ENCODE measurements around the gene FYB1. TPM values are rescaled to one million over a fixed set of nuclear protein-coding genes. Genes with fewer than 3 reads are reported as not detected.

Gene FYB1
- total RNA-seq, 1 experiment from 2014 or later = 0.52 TPM

DNA sequence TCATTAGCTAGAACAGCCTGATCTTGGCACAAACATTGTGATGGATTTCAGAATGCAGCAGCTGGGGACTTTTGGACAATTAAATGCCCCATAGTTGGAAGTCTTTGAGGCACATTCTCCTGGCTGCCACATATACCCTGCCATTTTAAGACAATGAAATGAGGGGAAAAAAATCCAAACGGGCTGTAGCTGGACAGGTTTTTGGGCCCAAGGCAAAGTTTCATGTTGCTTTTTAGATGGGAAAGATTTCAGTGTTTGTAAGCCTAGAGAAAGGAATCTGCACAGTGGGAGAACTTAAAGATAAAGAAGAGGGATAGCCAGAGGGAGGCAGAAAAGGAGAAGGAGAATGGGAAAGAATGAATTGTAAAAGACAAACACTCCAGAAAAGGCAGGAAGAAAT is 115.1 kb downstream of the FYB1 start (continued):
- TF ChIP-seq, protein P1, sequence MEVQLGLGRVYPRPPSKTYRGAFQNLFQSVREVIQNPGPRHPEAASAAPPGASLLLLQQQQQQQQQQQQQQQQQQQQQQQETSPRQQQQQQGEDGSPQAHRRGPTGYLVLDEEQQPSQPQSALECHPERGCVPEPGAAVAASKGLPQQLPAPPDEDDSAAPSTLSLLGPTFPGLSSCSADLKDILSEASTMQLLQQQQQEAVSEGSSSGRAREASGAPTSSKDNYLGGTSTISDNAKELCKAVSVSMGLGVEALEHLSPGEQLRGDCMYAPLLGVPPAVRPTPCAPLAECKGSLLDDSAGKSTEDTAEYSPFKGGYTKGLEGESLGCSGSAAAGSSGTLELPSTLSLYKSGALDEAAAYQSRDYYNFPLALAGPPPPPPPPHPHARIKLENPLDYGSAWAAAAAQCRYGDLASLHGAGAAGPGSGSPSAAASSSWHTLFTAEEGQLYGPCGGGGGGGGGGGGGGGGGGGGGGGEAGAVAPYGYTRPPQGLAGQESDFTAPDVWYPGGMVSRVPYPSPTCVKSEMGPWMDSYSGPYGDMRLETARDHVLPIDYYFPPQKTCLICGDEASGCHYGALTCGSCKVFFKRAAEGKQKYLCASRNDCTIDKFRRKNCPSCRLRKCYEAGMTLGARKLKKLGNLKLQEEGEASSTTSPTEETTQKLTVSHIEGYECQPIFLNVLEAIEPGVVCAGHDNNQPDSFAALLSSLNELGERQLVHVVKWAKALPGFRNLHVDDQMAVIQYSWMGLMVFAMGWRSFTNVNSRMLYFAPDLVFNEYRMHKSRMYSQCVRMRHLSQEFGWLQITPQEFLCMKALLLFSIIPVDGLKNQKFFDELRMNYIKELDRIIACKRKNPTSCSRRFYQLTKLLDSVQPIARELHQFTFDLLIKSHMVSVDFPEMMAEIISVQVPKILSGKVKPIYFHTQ (CRISPR knock-in tag; IDR thresholded peaks at IDR 0.05) = no peak
- TF ChIP-seq ELF4 (CRISPR knock-in tag; IDR thresholded peaks at IDR 0.05; ENCODE audit: low read depth) (no peak), EMX1 (CRISPR knock-in tag; IDR thresholded peaks at IDR 0.05) (no peak)

DNA sequence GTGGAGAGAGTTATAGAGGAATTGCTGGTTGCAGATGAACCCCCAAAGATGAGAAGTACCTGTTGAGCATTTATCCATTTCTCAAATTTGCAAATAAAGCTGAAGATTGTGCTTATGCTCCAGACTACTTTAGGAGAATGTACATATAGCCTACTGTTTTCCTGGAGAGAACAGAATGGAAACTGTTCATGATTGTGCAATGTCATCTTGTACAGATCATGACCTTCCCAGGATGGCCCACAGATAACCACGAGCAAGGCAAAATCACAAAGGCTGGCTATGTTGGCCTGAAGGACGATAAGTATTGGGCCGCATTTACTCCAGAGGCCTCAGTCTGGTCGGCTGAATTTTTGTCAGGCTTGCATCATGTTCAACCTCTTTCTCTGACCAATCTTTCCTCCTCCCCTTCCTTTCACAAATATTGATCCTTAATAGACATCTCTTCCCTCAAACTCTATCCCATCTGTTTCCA is 116.6 kb downstream of the FYB1 start:
- Mint-ChIP-seq H3K27me3 (ENCODE audit: low read depth) (no peaks in the 10 kb centered on the region), H3K4me1 (no peaks in the 10 kb centered on the region), H3K27ac (no peak overlapping the region; the same call in 1 of the 2 replicates), H3K36me3 (no peaks in the 10 kb centered on the region), H3K4me3 (no peak overlapping the region), H3K9me3 (no peaks in the 10 kb centered on the region)
- ChIA-PET CTCF (no interaction called here), POLR2A (no interaction called here)
- no peak for ATAC-seq
- DNase-seq (ENCODE audit: low spot score) = no peak
- TF ChIP-seq, protein P2, sequence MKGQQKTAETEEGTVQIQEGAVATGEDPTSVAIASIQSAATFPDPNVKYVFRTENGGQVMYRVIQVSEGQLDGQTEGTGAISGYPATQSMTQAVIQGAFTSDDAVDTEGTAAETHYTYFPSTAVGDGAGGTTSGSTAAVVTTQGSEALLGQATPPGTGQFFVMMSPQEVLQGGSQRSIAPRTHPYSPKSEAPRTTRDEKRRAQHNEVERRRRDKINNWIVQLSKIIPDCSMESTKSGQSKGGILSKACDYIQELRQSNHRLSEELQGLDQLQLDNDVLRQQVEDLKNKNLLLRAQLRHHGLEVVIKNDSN (CRISPR knock-in tag; IDR thresholded peaks at IDR 0.05) = no peak
- TF ChIP-seq GABPB1 (CRISPR knock-in tag; IDR thresholded peaks at IDR 0.05) = peak; percentile 95

DNA sequence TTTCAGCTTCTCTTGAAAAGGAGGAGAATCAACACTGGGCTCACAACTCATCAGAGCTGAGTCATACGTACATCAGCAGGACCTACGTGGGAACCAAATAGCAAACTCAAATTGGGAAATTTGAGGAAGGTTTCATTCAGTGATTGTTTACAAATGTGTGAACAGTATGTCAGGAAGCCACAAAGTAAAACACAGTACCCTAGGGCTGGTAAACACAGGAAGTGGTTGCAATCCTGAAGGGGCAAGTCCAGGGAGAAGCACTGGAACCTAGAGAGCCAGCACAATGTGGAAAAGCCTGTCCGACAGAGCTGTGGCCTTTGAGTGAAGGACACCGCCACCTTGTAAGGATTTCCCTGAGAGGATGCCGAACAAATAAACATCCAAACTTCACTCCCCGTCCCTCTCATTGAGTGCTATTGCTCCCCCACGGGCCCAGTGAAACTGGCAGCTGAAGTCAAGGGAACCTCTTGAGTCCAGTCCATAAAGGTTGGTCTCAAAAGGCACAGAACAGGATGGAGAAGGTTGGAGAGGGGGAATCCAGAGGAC is 118.4 kb downstream of the FYB1 start:
- no peak for TF ChIP-seq NR1H2 (CRISPR knock-in tag; IDR thresholded peaks at IDR 0.05)
- TF ChIP-seq GABPB1 (CRISPR knock-in tag; IDR thresholded peaks at IDR 0.05) = peak; percentile 80
- CTCF ChIA-PET = interaction anchor here (1.0 kb wide), 1 partner anchor 20 kb away, joined by 4 read pairs; no protein-coding TSS in a partner anchor
- POLR2A ChIA-PET = no interaction called here
- Mint-ChIP-seq H3K36me3 (no peaks in the 10 kb centered on the region), H3K27ac (no peak overlapping the region), H3K9me3 (no peaks in the 10 kb centered on the region), H3K4me3 (no peak overlapping the region), H3K27me3 (ENCODE audit: low read depth) (no peaks in the 10 kb centered on the region), H3K4me1 (no peaks in the 10 kb centered on the region)
- no peak for ATAC-seq
- no peak for DNase-seq (ENCODE audit: low spot score)

DNA sequence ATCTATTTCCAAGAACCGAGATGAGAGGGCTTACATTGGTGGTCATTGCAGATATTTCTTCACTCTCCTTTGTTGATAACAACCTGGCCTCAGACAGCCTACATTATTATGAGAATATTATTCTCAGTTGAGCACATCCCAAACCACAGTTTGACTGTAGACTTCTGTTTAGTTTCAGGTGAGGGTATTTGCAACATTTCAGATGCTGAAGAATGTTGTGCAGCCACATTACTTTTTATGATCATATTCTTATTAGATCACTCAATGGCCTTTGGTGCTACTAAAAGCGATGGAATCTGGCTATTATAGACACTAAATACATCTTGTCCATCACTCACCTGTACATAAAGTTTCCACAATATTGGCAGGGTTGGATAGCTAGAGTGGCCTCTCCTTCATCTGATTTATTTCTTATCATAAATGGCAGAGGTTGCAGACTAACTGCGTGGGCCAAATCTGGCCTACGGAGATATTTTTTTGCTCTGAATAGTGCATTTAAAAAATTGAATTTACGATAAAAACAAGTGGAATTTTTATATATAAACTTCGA is 119.0 kb downstream of the FYB1 start:
- DNase-seq (ENCODE audit: low spot score) (no peak), ATAC-seq (no peak)
- H3K36me3 Mint-ChIP-seq = no peaks in the 10 kb centered on the region
- TF ChIP-seq, protein P3, sequence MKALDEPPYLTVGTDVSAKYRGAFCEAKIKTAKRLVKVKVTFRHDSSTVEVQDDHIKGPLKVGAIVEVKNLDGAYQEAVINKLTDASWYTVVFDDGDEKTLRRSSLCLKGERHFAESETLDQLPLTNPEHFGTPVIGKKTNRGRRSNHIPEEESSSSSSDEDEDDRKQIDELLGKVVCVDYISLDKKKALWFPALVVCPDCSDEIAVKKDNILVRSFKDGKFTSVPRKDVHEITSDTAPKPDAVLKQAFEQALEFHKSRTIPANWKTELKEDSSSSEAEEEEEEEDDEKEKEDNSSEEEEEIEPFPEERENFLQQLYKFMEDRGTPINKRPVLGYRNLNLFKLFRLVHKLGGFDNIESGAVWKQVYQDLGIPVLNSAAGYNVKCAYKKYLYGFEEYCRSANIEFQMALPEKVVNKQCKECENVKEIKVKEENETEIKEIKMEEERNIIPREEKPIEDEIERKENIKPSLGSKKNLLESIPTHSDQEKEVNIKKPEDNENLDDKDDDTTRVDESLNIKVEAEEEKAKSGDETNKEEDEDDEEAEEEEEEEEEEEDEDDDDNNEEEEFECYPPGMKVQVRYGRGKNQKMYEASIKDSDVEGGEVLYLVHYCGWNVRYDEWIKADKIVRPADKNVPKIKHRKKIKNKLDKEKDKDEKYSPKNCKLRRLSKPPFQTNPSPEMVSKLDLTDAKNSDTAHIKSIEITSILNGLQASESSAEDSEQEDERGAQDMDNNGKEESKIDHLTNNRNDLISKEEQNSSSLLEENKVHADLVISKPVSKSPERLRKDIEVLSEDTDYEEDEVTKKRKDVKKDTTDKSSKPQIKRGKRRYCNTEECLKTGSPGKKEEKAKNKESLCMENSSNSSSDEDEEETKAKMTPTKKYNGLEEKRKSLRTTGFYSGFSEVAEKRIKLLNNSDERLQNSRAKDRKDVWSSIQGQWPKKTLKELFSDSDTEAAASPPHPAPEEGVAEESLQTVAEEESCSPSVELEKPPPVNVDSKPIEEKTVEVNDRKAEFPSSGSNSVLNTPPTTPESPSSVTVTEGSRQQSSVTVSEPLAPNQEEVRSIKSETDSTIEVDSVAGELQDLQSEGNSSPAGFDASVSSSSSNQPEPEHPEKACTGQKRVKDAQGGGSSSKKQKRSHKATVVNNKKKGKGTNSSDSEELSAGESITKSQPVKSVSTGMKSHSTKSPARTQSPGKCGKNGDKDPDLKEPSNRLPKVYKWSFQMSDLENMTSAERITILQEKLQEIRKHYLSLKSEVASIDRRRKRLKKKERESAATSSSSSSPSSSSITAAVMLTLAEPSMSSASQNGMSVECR (CRISPR knock-in tag; IDR thresholded peaks at IDR 0.05; ENCODE audit: borderline replicate concordance) = no peak
- TF ChIP-seq IRF2 (CRISPR knock-in tag; IDR thresholded peaks at IDR 0.05; ENCODE audit: borderline replicate concordance, low read depth) (no peak), GTF2I (CRISPR knock-in tag; conservative IDR thresholded peaks at IDR 0.05) (no peak)
- H3K9me3 Mint-ChIP-seq = no peaks in the 10 kb centered on the region
- H3K27me3 Mint-ChIP-seq (ENCODE audit: low read depth) = no peaks in the 10 kb centered on the region
- CTCF ChIA-PET = interaction anchor here (1.0 kb wide), 1 partner anchor 19 kb away, joined by 4 read pairs; no protein-coding TSS in a partner anchor
- no peak overlapping the region for H3K27ac Mint-ChIP-seq
- POLR2A ChIA-PET = no interaction called here
- H3K4me3 Mint-ChIP-seq = no peak overlapping the region
- H3K4me1 Mint-ChIP-seq = no peaks in the 10 kb centered on the region

Data from WTC11 (cell line).